Lower lobe of right lung (tissue), 2 donors: ENCODE measurements around the gene PRKG1. TPM values are rescaled to one million over a fixed set of nuclear protein-coding genes. Genes with fewer than 3 reads are reported as not detected.

Experiments used
- ATAC-seq, 2 donors: fragments of 200-7000 bp; cut with Tn5 transposase; one replicate each; pipeline ENCODE4 v1.9.1; 2020 to 2022; ENCODE audit warnings: mild to moderate bottlenecking in 2 of 2, moderate library complexity in 2 of 2
- DNase-seq: peaks from one replicate; pipeline ENCODE4 v3.0.0-alpha.2; 2020
- H3K27ac ChIP-seq: fragments of 200-600 bp; one replicate; pipeline ENCODE4 v1.8.0; 2022
- H3K27me3 ChIP-seq: fragments of 200-600 bp; one replicate; pipeline ENCODE4 v1.8.0; 2022; ENCODE audit warnings: low read depth
- H3K36me3 ChIP-seq: fragments of 200-600 bp; one replicate; pipeline ENCODE4 v1.8.0; 2022; ENCODE audit warnings: mild to moderate bottlenecking
- H3K4me1 ChIP-seq: fragments of 200-600 bp; one replicate; pipeline ENCODE4 v1.8.0; 2022
- H3K4me3 ChIP-seq: fragments of 200-600 bp; one replicate; pipeline ENCODE4 v1.8.0; 2022; ENCODE audit warnings: mild to moderate bottlenecking
- H3K9me3 ChIP-seq: fragments of 200-600 bp; one replicate; pipeline ENCODE4 v1.8.0; 2022
- intact Hi-C: fragments of 100-400 bp; cut with DNase I; formaldehyde crosslinking; loops from one replicate; pipeline ENCODE4 v1.11.0; 2022
- total RNA-seq: library from RNA; stranded (reverse); fragmentation: NEBNext Ultra II Directional; extraction: Animal tissue kit (Norgen Biotek cat#: 25700); gene quantifications from one replicate; pipeline ENCODE4 v1.2.1, GENCODE V29; 2021
- TF ChIP-seq, protein P1 (sequence below): fragments of 200-600 bp; IDR thresholded peaks from one replicate; pipeline ENCODE4 v1.8.0; 2022; ENCODE audit warnings: antibody characterized with exemption, mild to moderate bottlenecking
- donor health status: DM: no; HTN: yes; CAD: no; lungs with severe emphysema.

PRKG1 gene
- total RNA-seq, 1 donor from 2014 or later = 23.6 TPM

DNA sequence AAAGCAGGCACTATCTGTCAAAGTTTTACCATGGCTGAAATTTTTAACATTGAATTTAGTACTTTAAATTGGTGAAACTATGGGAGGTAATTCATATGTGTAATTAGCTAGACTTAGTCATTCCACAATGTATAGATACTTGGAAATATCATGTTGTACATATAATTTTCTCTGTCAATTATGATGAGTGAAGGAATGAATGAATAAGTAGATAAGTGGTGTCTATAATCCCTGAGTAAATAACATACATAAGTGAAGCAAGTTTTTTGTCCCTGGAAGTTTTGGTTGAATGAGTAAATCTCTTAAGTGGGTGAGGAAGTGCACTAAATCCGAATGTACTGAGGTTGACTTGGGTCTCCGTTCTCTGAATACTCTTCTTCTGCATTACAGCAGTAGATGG is 424.1 kb downstream of the PRKG1 start:
- no peak for ATAC-seq
- intact Hi-C loops = no loop called here
- TF ChIP-seq, protein P1, sequence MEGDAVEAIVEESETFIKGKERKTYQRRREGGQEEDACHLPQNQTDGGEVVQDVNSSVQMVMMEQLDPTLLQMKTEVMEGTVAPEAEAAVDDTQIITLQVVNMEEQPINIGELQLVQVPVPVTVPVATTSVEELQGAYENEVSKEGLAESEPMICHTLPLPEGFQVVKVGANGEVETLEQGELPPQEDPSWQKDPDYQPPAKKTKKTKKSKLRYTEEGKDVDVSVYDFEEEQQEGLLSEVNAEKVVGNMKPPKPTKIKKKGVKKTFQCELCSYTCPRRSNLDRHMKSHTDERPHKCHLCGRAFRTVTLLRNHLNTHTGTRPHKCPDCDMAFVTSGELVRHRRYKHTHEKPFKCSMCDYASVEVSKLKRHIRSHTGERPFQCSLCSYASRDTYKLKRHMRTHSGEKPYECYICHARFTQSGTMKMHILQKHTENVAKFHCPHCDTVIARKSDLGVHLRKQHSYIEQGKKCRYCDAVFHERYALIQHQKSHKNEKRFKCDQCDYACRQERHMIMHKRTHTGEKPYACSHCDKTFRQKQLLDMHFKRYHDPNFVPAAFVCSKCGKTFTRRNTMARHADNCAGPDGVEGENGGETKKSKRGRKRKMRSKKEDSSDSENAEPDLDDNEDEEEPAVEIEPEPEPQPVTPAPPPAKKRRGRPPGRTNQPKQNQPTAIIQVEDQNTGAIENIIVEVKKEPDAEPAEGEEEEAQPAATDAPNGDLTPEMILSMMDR = no peak

DNA sequence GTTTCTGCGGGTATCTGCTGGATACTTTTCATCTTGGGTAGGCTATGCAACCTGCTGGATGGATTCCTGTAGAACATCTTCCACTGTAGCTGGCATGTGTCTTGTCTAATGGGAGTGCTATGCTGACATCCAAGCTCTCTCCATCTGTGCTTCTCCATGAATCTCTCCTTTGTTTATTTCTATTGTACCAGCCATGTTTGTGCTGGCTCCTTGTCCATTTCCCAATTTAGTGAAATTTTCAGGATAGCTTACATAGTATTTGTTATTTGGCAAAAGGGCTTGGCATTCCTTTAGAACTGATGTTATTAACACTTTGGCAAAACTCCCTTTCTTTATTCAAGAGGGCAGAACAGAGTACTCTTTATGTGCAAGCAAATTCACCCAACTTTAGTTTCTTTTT is 427.1 kb downstream of the PRKG1 start:
- no peak for ATAC-seq
- H3K9me3 ChIP-seq = no peaks in the 10 kb centered on the region
- H3K27me3 ChIP-seq = no peaks in the 10 kb centered on the region
- no peak for DNase-seq
- no peak overlapping the region for H3K4me3 ChIP-seq
- H3K36me3 ChIP-seq = no peaks in the 10 kb centered on the region
- TF ChIP-seq, protein P1 = no peak
- intact Hi-C loops = no loop called here
- H3K4me1 ChIP-seq = no peaks in the 10 kb centered on the region
- H3K27ac ChIP-seq = no peak overlapping the region

More for the DNA sequence above, 424.1 kb downstream of the PRKG1 start:
- Histone ChIP-seq H3K27me3 (no peaks in the 10 kb centered on the region), H3K36me3 (no peaks in the 10 kb centered on the region), H3K4me3 (no peak overlapping the region), H3K9me3 (no peaks in the 10 kb centered on the region), H3K4me1 (no peaks in the 10 kb centered on the region), H3K27ac (no peak overlapping the region)
- no peak for DNase-seq

DNA sequence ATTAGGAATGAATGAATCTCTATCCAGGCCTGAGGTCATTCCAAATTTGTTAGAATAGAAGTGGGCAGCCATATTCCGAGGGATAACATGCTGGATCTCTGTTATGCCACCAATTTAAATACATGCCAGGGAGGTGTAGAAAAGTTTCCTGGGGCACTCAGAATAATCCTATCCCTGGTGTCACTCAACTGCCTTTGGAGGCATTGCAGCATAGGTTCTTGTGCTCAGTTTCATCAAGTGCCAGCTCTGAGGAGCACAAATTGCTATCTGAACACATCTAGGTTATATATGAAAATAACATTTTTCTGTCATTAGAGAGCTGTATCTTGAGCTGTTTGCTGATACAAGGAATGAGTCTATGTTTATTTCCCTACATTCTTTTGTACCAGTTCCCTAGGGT is 427.8 kb downstream of the PRKG1 start:
- intact Hi-C loops = no loop called here
- no peaks in the 10 kb centered on the region for H3K4me1 ChIP-seq

DNA sequence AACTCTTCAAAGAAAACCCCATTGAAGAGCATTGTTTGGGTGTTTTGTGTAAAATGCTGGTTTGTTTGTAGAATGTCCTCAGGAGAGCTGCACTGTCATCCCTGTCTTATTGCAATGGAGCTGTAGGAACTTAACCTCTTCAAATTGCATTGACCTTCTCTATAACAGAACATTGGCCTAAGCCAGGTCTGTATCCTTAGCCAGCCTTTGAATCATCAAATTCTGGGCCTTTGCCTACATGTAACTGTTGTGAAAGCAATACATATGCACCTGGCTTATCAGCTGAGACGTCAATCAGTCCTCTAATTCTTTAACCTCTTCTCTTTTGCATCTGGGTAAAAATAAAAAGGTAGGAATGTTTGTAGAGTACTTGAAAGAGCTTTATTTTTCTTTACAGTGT is 429.1 kb downstream of the PRKG1 start:
- no peak for ATAC-seq
- Histone ChIP-seq H3K27me3 (no peaks in the 10 kb centered on the region), H3K4me3 (no peak overlapping the region), H3K9me3 (no peaks in the 10 kb centered on the region), H3K36me3 (no peaks in the 10 kb centered on the region), H3K4me1 (no peaks in the 10 kb centered on the region), H3K27ac (no peak overlapping the region)
- TF ChIP-seq, protein P1 = no peak
- no peak for DNase-seq
- intact Hi-C loops = no loop called here

More for the DNA sequence above, 427.8 kb downstream of the PRKG1 start:
- Histone ChIP-seq H3K36me3 (no peaks in the 10 kb centered on the region), H3K27me3 (no peaks in the 10 kb centered on the region), H3K9me3 (no peaks in the 10 kb centered on the region), H3K4me3 (no peak overlapping the region), H3K27ac (no peak overlapping the region)
- TF ChIP-seq, protein P1 = no peak
- DNase-seq (no peak), ATAC-seq (no peak)

DNA sequence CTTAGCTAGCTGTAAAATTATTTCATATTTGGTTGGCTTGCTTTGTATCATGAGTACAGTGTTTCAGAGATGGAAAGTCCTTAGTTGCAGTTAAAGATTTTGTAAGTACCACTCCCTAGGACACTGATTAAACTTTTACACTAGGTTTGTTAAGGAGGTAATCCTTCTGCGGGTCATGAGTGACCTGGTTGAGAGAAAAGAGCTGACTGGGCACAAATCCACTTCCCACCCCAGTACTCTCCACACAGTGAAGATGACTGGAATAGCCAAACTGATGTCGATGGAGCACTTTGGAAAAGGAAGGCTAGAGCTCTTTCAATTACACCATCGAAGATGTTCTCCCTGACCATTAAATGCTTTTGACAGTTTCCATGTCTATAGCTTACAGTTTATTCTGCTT is 433.2 kb downstream of the PRKG1 start:
- Histone ChIP-seq H3K27ac (no peak overlapping the region), H3K36me3 (no peaks in the 10 kb centered on the region), H3K9me3 (no peaks in the 10 kb centered on the region), H3K4me3 (no peak overlapping the region), H3K27me3 (no peaks in the 10 kb centered on the region), H3K4me1 (no peaks in the 10 kb centered on the region)
- no peak for DNase-seq
- no peak for ATAC-seq
- intact Hi-C loops = no loop called here
- TF ChIP-seq, protein P1 = no peak

DNA sequence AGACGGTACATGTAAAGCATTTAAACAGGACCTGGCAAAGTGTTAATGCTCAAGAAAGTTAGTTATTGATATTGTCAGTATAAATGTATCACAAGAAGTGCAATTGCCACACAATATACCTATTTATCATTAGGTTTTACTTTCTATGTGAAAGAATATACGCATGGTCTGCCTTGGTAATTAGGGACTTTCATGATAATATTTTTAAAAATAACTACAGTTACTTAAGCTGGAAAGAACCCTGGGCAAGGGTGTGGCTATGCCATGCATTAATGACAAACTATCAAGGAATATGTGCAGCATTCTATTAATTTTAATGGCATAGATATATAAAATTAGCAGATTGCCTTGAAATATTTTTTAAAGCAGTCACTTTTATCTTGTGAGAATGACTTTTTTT is 433.9 kb downstream of the PRKG1 start:
- Histone ChIP-seq H3K27me3 (no peaks in the 10 kb centered on the region), H3K4me3 (no peak overlapping the region), H3K4me1 (no peaks in the 10 kb centered on the region), H3K36me3 (no peaks in the 10 kb centered on the region), H3K27ac (no peak overlapping the region), H3K9me3 (no peaks in the 10 kb centered on the region)
- intact Hi-C loops = no loop called here
- DNase-seq = no peak
- TF ChIP-seq, protein P1 = no peak
- no peak for ATAC-seq
